Fibroblast of skin of scalp (primary cell): Measurements from ENCODE around the gene ATP2A3.

ENCODE experiments used
- DNase-seq: peaks from one replicate; pipeline ENCODE4 v3.0.0-alpha.2; 2013

ATP2A3 gene

GRCh38 chr17:3926860-3927627 lies 37.2 kb downstream of the ATP2A3 start:
- DNase-seq, result no peak

DNA sequence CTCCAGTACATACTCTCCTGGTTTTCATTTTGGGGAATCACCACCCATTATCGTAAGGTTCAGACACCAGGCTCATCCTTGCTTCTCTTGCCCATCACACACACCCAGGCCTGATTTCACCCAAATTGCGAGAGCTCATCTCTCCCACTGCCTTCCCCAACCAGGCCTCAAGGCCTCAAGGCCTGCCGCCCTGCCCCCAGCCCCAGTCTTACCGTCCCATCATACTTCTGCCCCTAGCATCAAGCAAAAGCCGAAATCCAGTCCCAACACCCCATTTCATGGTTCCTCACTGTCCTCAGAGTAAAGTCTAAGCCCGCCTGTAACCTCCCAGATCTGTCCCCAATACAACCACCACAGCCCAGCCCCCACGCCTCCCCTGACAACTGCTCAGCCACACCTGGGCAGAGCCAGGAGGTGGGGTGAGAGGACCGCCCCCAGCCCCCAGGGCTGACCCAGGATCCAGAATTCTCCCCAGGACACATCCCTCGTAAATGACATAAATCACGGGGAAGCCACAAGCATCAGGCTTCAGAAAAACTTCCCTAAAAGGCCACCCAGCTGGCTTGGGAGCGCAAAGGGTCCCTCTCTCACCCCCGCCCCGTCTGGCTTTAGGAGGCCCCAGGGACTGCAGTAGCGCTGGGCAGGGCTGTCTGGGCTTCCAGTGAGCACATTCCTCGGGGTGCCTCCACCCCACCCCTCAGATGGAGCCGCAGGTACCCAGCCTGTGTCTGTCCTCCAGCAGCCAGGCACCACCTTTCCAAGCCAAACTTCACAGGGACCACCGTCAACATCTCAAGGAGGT lies 38.4 kb downstream of the ATP2A3 start:
- DNase-seq, result no peak

DNA sequence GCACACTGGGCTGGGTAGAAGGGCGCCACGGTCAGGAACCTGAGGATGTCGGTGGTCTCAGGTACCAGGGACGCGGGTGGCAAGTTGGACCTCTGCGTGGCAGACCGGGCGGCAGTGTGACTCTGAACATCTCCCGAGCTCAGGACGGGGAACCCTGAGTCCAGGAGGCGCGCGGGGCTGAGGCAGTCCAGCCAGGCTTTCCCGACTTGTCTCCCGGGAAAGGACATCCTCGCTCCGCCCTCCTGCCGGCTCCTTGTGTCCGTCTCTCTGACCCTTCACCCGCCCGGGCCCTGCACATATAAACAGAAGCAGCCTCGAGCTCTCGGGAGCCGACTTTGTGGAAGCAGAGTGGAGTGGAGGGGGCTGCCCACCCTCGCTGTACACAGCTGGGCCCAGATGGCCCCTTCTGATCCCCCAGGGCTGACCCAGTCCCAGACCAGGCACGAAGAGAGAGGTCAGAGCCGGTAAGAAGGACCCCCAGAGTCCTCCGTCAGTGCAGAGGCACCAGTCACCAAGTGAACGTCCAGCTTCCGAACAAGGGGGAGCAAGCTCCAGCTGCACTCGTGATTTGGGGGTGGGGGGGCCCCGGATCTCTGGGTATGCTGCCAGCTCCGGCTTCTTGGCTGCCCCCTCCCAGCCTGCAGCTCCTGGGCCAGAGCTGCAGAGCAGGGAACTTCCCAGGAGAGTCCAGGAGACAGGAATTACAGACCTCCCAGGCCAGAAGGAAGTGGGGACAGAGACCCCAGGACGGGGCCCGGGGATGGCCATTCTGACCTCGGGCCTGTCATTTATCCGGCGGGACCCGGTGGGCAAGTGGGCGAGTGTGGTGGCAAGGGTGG lies 39.5 kb downstream of the ATP2A3 start:
- no peak for DNase-seq

DNA sequence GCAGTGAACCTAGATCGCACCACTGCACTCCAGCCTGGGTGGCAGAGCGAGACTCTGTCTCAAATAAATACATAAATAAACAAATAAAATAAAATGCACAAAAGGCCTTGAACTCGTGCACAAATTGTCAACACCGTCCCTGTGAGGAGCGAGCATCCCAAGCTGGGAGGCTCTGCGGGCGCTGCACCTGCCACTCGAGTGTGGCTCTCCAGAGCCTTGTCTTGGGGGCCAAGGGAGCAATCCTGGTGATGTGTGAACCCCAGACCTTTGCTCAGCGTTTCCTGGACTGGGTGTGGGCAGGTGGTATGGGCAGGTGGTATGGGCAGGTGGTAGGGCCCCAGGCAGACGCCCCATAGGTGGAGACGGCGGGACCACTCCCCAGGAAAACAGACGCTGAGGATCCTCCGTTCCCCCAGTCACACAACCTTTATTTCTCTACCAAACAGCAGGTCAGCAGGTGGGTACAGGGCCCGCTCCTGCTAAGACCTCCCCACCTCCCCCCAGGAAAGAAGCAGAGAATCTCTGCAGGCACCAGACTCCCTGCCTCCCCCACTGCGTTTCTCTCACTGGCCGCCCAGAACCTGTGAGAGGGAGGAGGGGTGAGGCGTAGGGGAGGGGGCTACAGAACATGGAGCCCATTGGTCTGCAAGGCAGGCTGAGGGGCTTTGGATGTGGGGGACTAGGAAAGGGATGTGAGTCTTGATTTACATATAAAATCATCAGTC lies 40.6 kb downstream of the ATP2A3 start:
- DNase-seq, result no peak

DNA sequence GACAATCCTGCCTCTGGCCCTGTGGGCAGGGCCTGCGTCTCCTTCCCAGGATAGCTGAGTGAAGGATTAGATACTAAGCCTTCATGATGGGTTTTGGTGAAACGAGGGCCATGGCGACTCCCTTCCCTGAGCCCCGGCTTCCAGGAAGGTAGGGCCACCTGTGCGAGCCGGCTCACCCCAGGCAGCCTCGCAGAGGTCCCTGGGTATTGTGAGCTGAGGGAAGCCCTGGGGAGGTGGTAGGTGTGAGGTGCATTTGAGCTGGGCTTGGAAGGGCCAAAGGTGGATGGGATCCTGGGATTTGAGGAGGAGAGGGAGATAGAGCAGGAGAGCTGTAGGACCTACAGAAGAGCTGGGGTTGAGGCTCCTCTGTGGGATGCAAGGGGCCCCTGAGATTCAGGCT lies 41.5 kb downstream of the ATP2A3 start:
- DNase-seq, result no peak

DNA sequence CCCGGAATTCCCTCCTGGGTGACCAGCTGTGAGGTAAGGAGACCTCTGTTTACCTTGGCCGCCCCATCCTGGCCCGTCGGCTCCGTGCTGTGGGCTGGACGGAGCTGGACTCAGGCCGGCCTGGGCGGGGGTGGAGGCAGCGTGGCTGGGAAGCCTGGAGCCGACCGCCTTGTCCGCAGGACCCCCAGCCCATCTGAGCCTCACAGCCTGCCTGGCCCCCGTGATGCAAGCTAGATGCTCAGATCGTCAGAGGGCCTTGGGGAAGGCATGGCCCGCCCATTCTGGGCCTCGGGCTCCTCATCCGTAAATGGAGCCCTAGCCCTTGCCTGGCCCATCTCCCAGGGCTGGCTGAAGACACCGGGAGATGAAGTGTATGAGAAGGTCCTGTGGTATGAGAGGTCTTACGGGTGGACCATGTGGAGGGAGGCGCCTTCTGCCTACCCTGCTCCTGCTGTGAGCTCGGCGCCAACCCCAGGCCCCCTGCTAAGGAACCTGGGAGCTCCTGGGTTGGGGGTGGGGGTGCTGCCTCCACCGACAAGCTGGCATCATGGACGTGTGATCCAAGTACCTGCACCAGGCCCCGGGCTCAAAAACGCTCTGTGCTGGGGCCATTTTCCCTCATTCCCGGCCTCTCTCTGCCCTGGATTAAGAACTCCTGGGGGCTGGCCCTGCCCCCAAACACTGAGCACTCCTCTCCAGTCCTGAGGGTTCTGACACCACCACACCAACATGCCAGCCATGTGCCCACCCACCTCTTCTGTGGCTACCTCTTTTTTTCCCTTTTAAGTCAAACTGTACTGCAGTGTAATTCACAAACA lies 42.5 kb downstream of the ATP2A3 start:
- no peak for DNase-seq

- DNase-seq, result no peak
Measured at GRCh38 chr17:3921006-3921405, 43.2 kb downstream of the ATP2A3 start.

GRCh38 chr17:3919123-3919624 lies 45.1 kb downstream of the ATP2A3 start:
- DNase-seq, result no peak

DNA sequence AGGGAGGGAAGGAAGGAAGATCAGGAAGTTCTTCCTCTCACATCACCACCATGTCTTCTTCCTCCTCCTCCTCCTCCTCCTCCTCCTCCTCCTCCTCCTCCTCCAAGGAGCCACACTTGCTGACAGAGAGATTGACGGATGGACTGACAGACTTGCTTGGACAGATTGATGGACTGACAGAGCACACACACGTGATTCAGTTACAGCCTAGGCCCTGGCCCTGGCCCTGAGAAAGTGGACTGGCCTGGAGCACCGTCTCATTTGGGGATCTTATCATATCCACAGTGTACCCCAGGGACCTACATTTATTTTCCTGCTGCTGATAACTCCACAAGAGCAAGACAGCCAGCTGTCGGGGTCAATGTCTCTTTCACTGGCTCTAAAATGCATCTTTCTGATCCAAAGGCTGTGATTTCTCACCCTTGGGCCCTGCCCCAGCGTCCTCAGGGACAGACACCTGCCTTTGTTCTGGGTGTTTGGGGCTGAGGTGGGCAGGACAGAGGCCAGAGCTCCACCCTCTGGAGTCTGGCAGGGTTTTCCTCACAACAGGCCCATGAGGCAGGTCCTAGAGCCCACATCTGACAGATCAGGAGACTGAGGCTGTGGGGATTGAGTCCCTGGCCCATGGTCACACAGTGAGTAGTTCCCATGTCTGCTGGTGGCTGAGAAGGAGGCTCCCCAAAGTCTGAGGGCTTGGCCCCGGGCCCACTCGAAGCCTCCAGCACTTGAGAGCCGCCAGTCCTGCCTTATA lies 45.7 kb downstream of the ATP2A3 start:
- DNase-seq, result no peak

DNA sequence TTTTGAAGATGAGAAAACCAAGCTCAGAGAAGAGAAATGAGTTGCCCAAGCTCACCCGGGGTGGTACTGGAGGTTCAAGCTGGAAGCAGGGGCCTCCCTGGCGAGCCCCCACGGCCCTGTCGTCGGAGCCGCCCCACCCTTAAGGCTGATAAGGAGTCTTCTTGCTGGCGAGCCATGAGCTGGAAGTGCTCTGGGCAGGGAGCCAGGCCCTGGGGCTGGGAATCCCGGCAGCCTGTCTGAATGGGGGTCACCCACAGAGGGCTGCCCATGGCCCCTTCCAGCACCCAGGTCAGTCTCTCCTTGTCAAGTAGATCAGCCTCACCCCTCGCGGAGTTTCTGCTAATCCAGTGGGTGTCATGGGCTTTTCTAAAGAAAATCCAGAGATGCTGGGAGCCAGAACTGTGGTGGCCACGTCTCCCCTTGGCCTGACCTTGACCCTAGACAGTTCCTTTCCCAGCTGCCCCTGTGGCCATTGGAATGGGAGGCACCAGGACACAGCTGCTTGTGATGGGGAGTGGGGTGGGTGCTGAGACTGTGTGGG lies 46.8 kb downstream of the ATP2A3 start:
- no peak for DNase-seq

- DNase-seq, result no peak
Measured at GRCh38 chr17:3916825-3917224, 47.4 kb downstream of the ATP2A3 start.

GRCh38 chr17:3915995-3916696 lies 48.1 kb downstream of the ATP2A3 start, which contains the start of gene P2RX1:
Gene P2RX1, minus strand, starts transcription at chr17:3916465. Its CDS starts 240 bp downstream, at chr17:3916225.
- no peak for DNase-seq

GRCh38 chr17:3915581-3915994 lies 48.6 kb downstream of the ATP2A3 start:
- DNase-seq, result no peak

GRCh38 chr17:3914312-3914670 lies 49.9 kb downstream of the ATP2A3 start:
- DNase-seq, result no peak

GRCh38 chr17:3913531-3914311 lies 50.5 kb downstream of the ATP2A3 start:
- peak; percentile 74 for DNase-seq

- DNase-seq, result no peak
Measured at GRCh38 chr17:3912827-3913226, 51.4 kb downstream of the ATP2A3 start.

DNA sequence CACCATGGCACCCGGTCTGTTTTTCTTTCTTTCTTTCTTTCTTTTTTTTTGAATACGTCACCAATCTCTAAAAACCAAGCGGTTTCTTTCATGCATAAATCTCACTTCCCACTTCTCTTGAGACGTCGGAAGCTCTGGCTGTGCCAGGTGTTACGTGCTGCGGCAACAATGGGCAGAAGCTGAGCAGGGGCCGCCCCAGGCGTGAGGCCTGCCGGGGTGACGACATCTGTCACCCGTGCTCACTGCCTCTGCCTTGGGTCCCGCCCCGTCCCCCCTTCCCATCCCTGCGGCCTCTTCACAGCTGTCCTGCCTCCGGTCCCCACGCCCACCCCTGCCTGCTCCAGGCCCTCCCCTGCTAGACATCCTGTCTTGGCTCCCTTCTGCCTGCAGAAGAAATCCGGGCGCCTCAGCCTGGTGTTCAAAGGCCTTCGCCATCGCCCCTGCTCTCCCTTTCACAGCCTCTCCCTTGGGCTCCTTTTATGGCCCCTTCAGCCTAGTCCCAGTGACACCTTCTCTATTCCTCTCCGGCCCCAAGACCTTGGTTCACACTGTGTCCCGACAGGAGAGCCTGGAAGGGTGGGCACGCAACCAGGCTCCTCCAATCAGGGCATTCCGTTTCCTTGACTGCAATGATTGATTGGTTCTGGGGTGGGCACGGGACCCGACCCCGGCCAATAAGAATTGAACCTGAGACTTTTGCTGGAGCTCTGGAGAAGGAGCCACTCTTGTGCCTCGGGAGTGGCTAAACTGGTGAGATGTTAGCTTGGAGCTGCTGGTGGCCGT lies 52.8 kb downstream of the ATP2A3 start:
- no peak for DNase-seq
